ENCODE data around the gene ADA.

DNA sequence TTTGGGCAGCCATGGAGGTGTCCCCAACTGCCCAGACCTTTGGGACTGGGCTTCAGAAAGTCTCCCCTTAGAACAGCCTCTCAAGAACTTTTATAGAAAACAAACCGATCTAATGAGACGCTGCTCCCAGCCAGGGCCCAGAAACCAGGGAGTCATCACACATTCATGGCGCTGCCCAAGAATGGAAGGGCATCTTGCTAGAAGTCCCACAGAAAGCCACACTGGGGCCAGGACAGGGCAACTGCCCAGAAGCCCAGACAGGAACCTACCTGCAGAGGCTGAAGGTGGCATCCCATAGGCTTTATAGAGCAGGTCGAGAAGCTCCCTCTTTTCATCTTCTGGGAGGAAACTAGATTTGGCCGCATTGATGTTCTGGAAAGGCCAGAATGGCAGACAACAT is 31.5 kb downstream of the ADA start:
- TF ChIP-seq CTCF (IDR thresholded peaks at IDR 0.05; ENCODE audit: low read depth, low read length) = no peak
- TF ChIP-seq, protein P1, sequence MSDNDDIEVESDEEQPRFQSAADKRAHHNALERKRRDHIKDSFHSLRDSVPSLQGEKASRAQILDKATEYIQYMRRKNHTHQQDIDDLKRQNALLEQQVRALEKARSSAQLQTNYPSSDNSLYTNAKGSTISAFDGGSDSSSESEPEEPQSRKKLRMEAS (IDR thresholded peaks at IDR 0.05; ENCODE audit: low read depth, low read length) = no peak
